NT2/D1 (cell line): ENCODE results near the gene SNX14.

Source experiments
- SUZ12 ChIP-seq: IDR thresholded peaks from 2 replicates; pipeline ENCODE4 v1.6.1; 2011; ENCODE audit not compliant: insufficient read length, insufficient read depth; ENCODE audit errors: extremely low read depth
- ZNF274 ChIP-seq: IDR thresholded peaks from 2 replicates; pipeline ENCODE4 v1.6.1; 2011; ENCODE audit warnings: mild to moderate bottlenecking, low read depth, low read length

GRCh38 chr6:85493389-85493788 lies 100.3 kb downstream of the SNX14 start:
- TF ChIP-seq ZNF274 = no peak
- TF ChIP-seq SUZ12 = no peak
